ENCODE measurements around the gene TUG1. TPM values are rescaled to one million over a fixed set of nuclear protein-coding genes. Genes with fewer than 3 reads are reported as not detected.

The TUG1 gene
- total and polyA plus RNA-seq, 2 of the 4 experiments (the other 2 are of a cell fraction), result 60.6 to 68.8 TPM

DNA sequence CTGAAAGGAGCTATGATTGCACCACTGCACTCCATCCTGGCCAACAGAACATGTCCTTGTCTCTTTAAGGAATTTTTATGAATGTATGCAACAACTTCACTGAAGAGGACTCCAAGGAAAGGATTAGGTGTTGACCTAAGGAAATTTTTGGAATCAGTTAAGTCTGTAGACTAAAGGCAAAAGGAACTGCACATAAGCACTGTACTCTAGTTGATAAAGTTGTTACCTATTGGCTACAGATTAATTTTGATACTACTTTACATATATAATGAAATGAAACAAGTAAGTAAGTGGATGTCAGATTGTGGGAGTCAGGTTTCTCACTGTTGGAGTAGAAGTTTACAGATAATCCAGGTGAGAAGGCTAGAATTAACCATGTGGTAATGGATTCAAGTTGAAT lies 36.5 kb downstream of the TUG1 start:
- Histone ChIP-seq H3K4me1 (ENCODE audit: control insufficient read depth, insufficient read depth, low read length) (no peaks in the 10 kb centered on the region), H3K4ac (ENCODE audit: low read depth, low read length) (no peak overlapping the region), H4K91ac (ENCODE audit: insufficient read depth, low read depth, low read length) (no peak overlapping the region), H3K27ac (ENCODE audit: insufficient read depth, low read length) (no peak overlapping the region), H2AK9ac (replicated peaks; ENCODE audit: low read depth, low read length, poor library complexity) (no peak overlapping the region), H3K14ac (replicated peaks; ENCODE audit: low read depth, low read length) (no peak overlapping the region), H3K4me2 (ENCODE audit: low read depth, low read length) (no peak overlapping the region), H4K5ac (ENCODE audit: low read depth, low read length) (no peak overlapping the region), H2BK120ac (ENCODE audit: low read depth, low read length) (no peak overlapping the region), H3K36me3 (ENCODE audit: control insufficient read depth, insufficient read depth, low read length) (no peaks in the 10 kb centered on the region), H4K20me1 (ENCODE audit: insufficient read depth, low read length) (no peaks in the 10 kb centered on the region), H4K8ac (ENCODE audit: low read depth in 2 of 2, low read length in 2 of 2) (no peak overlapping the region), H2BK15ac (ENCODE audit: low read depth, low read length) (no peak overlapping the region), H3K23ac (ENCODE audit: low read depth, low read length) (no peak overlapping the region), H3K18ac (ENCODE audit: low read depth, low read length) (no peak overlapping the region), H3K9ac (ENCODE audit: low read depth, low read length) (no peak overlapping the region), H2AFZ (replicated peaks; ENCODE audit: low read length, poor library complexity) (no peak overlapping the region), H3K4me3 (ENCODE audit: insufficient read depth, low read depth, low read length) (no peak overlapping the region), H2BK20ac (ENCODE audit: low read depth, low read length) (no peak overlapping the region), H2AK5ac (ENCODE audit: low read depth, low read length) (no peak overlapping the region), H2BK5ac (ENCODE audit: low read depth, low read length, poor library complexity, severe bottlenecking) (no peak overlapping the region), H3K79me1 (ENCODE audit: low read depth in 1 of 2, low read length in 2 of 2) (no peaks in the 10 kb centered on the region), H3K56ac (ENCODE audit: extremely low read depth, insufficient read depth, low read length) (no peak overlapping the region), H3K9me3 (ENCODE audit: control insufficient read depth, insufficient read depth, low read length) (peaks cover 6% of the 10 kb centered on the region), H3K9me1 (ENCODE audit: insufficient read depth, low read length) (no peaks in the 10 kb centered on the region), H3K27me3 (ENCODE audit: control insufficient read depth, insufficient read depth, low read length) (no peaks in the 10 kb centered on the region)
- TF ChIP-seq CHD1 (IDR thresholded peaks at IDR 0.05; ENCODE audit: low read depth, low read length) (no peak), MXI1 (IDR thresholded peaks at IDR 0.05; ENCODE audit: borderline replicate concordance, low read depth, low read length) (no peak), RAD21 (IDR thresholded peaks at IDR 0.05; ENCODE audit: low read length) (no peak)
- BruUV-seq (replicated peaks), result no TSS peak
- DNase-seq, result no peak
- ChIA-PET CTCF (no interaction called here), POLR2A (ENCODE audit: unreplicated experiment) (no interaction called here)
- ATAC-seq (ENCODE audit: low read depth), result no peak
- intact Hi-C loops (cut with micrococcal nuclease) (no loop called here), in situ Hi-C loops (cut with MboI; ENCODE audit: low sequenced_read_pairs) (no loop called here), dilution Hi-C loops (cut with HindIII; ENCODE audit: low sequenced_read_pairs, unreplicated experiment) (no loop called here)

Measured in IMR-90 (cell line).